Ecto neural progenitor cell (in vitro differentiated cells): ENCODE data around the gene POP5.
"Not testable (repeated sequence)": the region's sequence is repeated elsewhere in the genome, so short reads cannot be mapped to it uniquely, and the experiment has no call there.

Source experiments
- DNase-seq: peaks from one replicate; pipeline ENCODE4 v3.0.0-alpha.2; 2018; ENCODE audit warnings: low spot score

Gene POP5

DNA sequence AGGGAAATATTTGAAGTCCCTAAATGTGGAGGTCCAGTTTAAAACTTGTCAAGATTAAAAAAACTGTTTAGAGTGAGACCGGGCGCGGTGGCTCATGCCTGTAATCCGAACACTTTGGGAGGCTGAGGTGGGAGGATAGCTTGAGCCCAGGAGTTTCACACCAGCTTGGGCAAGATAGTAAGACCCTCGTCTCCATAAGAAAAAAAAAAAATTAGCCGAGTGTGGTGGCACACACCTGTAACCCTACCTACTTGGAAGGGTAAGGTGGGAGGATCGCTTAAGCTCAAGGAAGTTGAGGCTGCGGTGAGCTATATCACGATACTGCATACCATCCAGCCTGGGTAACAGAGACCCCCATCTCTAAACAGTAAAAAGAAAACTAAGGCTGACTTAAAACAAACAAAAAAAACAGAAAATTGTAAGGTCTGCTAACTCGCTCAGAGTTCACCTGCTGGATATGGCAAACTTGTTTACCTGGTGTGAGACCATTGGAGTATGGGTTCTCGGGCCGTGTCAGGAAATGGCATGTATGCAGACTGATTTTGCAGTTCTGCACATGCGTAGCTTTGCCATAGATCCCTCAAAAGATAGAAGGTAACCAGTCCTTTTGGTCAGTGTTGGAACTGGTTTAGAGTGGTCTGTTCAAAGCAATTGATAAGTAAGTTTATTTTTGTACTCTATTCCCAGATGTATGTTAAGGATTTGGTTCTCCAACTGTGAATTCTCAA lies 45.0 kb downstream of the POP5 start:
- DNase-seq: no peak

DNA sequence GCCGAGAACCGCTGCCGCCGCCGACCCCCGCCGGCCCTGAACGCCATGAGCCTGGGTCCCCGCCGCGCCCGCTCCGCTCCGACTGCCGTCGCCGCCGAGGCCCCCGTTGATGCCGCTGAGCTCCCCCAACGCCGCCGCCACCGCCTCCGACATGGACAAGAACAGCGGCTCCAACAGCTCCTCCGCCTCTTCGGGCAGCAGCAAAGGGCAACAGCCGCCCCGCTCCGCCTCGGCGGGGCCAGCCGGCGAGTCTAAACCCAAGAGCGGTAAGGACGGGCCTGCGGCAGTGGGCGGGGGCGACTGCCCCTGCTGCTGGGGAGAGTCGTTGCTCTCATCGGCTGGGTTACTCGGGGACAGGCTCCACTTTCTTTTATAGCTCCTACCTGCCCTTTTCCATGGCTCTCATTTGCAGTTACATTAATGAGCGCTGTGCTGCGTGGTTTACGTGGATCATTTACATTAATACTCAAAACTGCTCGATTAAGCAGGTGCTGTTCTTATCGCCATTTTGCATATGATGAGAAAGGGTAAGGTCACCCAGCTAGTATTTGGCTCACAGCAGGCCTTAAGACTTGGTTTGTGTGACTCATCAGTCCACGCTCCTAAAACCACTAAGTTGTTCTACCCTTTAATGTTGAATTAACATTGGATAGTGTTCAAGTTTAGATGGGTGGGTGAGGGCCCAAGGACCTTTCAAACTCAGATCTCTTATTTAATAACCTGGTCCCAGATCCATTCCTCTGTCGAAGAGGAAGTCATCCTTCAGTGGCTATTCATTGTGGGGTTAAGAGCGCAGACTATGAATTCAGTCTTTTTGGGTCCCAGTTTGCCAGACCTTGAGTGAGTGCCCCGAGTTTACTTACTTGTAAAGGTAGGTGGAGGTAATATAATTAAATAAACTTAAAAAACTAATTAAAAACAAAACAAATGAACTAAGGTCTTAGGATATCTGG lies 46.2 kb downstream of the POP5 start:
- DNase-seq: peak; percentile 85

DNA sequence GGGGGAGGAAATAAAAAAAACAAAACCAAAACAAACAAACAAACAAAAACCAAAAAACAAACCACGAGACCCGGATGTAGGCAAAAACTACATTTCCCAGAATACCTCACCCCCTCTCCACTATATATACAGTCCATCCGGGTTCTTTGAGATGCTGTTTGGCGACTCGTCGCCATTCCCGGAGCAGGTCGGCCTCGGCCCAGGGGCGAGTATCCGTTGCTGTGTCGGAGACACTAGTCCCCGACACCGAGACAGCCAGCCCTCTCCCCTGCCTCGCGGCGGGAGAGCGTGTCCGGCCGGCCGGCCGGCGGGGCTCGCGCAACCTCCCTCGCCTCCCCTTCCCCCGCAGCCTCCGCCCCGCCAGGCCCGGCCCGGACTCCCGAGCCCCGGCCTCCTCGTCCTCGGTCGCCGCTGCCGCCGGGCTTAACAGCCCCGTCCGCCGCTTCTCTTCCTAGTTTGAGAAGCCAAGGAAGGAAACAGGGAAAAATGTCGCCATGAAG lies 46.9 kb downstream of the POP5 start, which contains the start of gene RNF10:
Gene RNF10, plus strand, starts transcription at position 154 of the 500 bp plus-strand sequence. CDS start 456 bp downstream, outside the sequence.
- DNase-seq: peak; percentile 88

- no peak for DNase-seq
Measured at GRCh38 chr12:120532701-120533238, 48.4 kb downstream of the POP5 start.

- DNase-seq: not testable (repeated sequence)
Measured at GRCh38 chr12:120530418-120530761, 50.8 kb downstream of the POP5 start.

- no peak for DNase-seq
Measured at GRCh38 chr12:120529641-120530417, 51.4 kb downstream of the POP5 start.

GRCh38 chr12:120528861-120529525 lies 52.2 kb downstream of the POP5 start, which contains the start of gene COQ5:
COQ5 (minus strand) TSS chr12:120529158; CDS start chr12:120529141, 17 bp downstream.
- peak; percentile 98 for DNase-seq
